ENCODE data around the gene EDEM1.

Gene EDEM1

GRCh38 chr3:5267889-5268288 lies 80.4 kb downstream of the EDEM1 start:
- no peak for DNase-seq (ENCODE audit: low read depth, low spot score)
- Histone ChIP-seq H3K4me3 (ENCODE audit: insufficient read length, low read depth) (no peak overlapping the region), H3K9me3 (ENCODE audit: insufficient read depth, low read length) (no peaks in the 10 kb centered on the region), H3K4me1 (ENCODE audit: insufficient read depth, insufficient read length) (no peaks in the 10 kb centered on the region), H3K36me3 (ENCODE audit: insufficient read depth, insufficient read length, low read length) (no peaks in the 10 kb centered on the region), H3K9ac (ENCODE audit: insufficient read length, low read depth) (no peak overlapping the region), H3K27me3 (ENCODE audit: insufficient read depth, insufficient read length) (no peaks in the 10 kb centered on the region)
- no peak for TF ChIP-seq SUZ12 (IDR thresholded peaks at IDR 0.05; ENCODE audit: extremely low read depth, insufficient read depth, insufficient read length)
- no peak for TF ChIP-seq ZNF274 (IDR thresholded peaks at IDR 0.05; ENCODE audit: low read depth, low read length)
- TF ChIP-seq YY1 (IDR thresholded peaks at IDR 0.05; ENCODE audit: insufficient read depth, insufficient read length): no peak
